Spleen (tissue), 7 donors: Measurements from ENCODE around the gene ATP7A.

ENCODE experiments used
- POLR2A ChIP-seq, 3 donors: fragments of 450-650 bp; IDR thresholded peaks; one replicate each; pipeline ENCODE4 v1.5.1; 2017; ENCODE audit warnings: antibody characterized with exemption in 3 of 3, mild to moderate bottlenecking in 1 of 3
- TF ChIP-seq, protein P1 (sequence below), 11 experiments: fragments of 200-600 bp in 7 of 11; fragments of 450-650 bp in 4 of 11; sonication (generic) in 4 of 11; IDR thresholded peaks in 8 of 11; conservative IDR thresholded peaks in 3 of 11; 1 replicate in 7 of 11; 2 replicates in 4 of 11; pipeline versions ENCODE4 v1.4.0 to v1.8.0; 2016 to 2021; ENCODE audit warnings: antibody characterized with exemption in 11 of 11, inconsistent platforms in 4 of 11, mild to moderate bottlenecking in 1 of 11
- donor health status: DM: no; HTN: no; CAD: no; lungs with moderate emphysema.
- donor health status: DM: no; HTN: no; CAD: no.
- donor health status: DM: no; HTN: no; CAD: no.

- TF ChIP-seq, protein P1, sequence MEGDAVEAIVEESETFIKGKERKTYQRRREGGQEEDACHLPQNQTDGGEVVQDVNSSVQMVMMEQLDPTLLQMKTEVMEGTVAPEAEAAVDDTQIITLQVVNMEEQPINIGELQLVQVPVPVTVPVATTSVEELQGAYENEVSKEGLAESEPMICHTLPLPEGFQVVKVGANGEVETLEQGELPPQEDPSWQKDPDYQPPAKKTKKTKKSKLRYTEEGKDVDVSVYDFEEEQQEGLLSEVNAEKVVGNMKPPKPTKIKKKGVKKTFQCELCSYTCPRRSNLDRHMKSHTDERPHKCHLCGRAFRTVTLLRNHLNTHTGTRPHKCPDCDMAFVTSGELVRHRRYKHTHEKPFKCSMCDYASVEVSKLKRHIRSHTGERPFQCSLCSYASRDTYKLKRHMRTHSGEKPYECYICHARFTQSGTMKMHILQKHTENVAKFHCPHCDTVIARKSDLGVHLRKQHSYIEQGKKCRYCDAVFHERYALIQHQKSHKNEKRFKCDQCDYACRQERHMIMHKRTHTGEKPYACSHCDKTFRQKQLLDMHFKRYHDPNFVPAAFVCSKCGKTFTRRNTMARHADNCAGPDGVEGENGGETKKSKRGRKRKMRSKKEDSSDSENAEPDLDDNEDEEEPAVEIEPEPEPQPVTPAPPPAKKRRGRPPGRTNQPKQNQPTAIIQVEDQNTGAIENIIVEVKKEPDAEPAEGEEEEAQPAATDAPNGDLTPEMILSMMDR (IDR thresholded peaks at IDR 0.05 in 8 of 11, conservative IDR thresholded peaks at IDR 0.05 in 3 of 11) = no peak
- no peak for TF ChIP-seq POLR2A (IDR thresholded peaks at IDR 0.05)
Observed at GRCh38 chrX:77922787-77923186, 12.3 kb downstream of the ATP7A start.
